HG03565 (cell line): ENCODE measurements around the gene RPL34.

Experiments
- ATAC-seq: cut with Tn5 transposase; IDR thresholded peaks from one replicate; pipeline ENCODE4 v1.9.1; 2021; ENCODE audit warnings: mild to moderate bottlenecking, moderate library complexity; ENCODE audit not compliant: unreplicated experiment

RPL34 gene

DNA sequence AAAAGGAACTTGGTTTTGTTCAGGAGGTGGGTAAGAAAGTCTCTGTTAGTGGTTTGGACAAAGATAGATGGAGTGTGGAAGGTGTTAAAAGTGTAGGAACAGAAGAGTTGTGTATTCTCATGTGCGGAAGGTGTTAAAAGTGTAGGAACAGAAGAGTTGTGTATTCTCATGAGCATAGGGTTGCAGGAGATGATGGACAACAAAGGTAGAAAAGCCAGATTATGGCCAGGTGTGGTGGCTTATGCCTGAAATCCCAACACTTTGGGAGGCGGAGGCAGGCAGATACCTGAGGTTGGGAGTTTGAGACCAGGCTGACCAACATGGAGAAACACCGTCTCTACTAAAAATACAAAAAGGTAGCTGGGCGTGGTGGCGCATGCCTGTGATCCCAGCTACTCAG, 2.5 kb downstream of the RPL34 start:
- no peak for ATAC-seq

DNA sequence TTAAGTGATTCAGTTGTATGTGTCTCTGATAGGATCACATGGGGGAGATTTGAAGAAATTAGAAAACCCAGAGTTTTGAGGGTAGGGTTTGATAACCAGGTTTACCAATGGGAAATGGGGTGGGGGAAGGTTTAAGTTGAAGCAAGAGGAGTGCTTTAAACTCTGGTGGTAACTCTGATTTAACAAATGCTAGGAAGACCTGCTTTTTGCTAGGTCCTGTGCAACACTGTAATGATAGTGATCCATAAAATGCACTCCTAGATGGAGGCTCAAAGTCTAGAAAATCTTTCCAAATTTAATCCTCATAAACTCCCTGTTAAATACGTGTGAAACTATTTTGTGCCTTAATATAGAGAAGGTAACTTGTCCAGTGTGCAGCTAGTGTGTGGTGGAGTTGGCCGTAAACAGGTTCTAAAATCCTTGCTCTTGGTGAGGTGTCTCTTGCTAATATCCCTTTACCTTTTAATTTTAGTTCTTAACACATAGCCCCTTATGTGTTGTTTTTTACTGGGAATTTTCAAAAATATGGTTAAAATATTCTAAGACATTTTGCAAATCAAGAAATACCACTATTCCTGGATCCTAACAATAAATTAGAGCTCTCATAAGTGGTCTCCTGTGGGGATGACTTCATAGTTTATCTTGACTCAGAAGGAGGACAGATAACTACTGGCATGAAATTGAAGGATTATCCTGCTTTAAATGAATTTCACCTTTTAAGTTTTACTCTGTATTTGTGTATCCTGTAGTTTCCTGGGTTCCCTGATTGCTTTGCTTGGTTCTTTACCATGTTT, 4.1 kb downstream of the RPL34 start:
- ATAC-seq: no peak

GRCh38 chr4:108626056-108626455, 5.7 kb downstream of the RPL34 start:
- no peak for ATAC-seq

DNA sequence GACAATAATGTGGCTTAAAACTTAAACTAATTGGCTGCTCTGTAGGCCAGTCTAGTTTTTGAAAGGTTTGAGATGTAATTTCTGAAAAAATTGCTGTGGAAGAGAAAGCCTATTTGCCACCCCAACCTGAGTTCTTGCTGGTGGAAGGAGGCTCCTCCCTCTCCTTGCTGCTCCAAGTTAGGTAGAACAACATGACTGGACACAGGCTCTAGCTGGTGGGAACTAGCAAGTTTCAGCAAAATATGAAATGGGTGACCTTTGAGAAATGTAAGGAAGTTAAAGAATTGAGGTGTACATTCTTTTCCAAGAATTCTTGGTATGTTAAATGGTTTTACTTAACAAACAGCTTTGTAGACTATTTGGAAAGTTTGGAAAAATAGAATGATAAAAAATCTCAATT, 8.0 kb downstream of the RPL34 start:
- no peak for ATAC-seq

DNA sequence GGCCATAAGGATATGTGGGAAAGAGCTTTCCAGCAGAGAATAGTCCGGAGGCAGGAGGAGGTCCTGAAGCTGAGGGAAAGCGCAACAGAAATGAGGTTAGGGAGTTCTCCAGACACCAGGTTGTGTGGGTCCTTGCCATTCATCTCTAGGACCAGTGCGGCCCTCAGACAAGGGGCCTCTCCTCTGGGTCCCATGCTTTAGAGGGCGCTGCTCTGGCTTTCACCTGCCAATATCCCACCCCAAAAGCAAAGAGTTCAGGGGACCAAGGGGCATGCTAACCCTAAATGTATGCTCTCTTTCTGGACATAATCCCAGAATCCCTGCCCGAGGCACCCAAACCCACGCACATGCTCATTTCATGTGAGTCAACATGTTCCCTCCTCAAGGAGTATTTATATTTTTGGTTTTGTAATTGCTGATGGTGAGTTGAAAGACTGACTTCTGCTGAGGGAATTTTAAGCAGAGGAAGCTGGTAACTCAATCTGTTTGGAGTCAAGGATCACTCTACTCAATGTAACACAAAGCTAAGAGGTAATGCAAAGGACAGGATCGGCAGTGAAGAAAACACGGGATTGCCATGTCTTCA, 14.8 kb downstream of the RPL34 start:
- ATAC-seq: no peak

- no peak for ATAC-seq
These were observed 15.9 kb downstream of the RPL34 start for GRCh38 chr4:108636246-108636645.

DNA sequence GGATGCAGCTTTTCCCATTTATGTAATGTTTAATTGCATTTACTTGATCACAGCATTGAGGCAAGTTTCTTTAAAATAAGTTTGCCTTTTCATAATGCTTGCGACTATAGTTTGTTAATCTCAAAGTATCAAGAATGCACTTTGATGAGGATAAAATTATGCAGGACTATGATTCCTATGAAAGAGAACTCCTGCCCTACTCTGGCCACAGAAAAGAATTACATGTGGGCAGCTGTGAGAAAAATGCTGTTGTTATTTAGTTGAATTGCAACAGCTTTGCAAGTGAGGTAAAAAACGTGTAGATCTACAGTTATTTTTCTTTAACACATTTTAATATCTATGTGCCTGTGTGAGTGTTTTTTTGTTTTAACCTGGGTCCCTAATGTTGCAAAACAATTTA, 17.5 kb downstream of the RPL34 start:
- ATAC-seq: no peak

DNA sequence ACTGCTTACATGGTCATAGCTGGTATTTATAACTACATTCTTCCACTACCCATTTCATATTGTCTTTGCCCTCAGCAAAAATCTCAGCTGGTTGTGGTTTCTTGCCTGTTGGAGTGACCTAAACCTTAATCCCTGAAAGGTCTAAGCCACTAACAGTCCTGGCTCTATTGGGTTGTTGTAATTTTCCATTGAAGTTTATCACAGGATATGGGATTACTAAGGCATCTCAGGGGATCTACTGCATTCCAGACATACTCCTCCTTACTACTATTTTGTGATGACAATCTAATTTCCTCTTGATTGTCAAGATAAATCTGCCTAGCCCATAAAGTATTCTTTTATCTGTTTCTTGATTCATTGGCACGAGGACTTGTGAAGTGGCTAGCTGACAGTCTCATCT, 23.9 kb downstream of the RPL34 start:
- no peak for ATAC-seq

DNA sequence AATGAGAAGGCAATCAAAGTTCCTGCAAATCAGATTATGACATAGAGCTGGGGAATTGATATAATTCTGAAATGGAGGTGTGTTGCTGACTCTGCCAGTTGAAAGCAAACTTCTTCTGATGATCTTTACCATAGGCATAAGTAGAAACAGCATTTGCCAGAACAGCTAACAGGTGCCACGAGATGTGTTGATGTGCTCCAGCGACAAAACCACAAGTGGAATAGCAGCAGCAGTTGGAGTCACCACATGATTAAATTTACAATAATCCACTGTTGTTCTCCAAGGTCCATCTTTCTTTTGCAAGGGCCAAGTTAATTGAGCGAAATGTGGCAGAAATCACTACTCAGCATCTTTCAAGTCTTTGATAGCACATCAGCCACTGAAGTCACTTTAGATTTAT, 26.3 kb downstream of the RPL34 start:
- no peak for ATAC-seq

- peak; percentile 18 for ATAC-seq
These were observed 29.5 kb downstream of the RPL34 start for GRCh38 chr4:108649863-108650211.

DNA sequence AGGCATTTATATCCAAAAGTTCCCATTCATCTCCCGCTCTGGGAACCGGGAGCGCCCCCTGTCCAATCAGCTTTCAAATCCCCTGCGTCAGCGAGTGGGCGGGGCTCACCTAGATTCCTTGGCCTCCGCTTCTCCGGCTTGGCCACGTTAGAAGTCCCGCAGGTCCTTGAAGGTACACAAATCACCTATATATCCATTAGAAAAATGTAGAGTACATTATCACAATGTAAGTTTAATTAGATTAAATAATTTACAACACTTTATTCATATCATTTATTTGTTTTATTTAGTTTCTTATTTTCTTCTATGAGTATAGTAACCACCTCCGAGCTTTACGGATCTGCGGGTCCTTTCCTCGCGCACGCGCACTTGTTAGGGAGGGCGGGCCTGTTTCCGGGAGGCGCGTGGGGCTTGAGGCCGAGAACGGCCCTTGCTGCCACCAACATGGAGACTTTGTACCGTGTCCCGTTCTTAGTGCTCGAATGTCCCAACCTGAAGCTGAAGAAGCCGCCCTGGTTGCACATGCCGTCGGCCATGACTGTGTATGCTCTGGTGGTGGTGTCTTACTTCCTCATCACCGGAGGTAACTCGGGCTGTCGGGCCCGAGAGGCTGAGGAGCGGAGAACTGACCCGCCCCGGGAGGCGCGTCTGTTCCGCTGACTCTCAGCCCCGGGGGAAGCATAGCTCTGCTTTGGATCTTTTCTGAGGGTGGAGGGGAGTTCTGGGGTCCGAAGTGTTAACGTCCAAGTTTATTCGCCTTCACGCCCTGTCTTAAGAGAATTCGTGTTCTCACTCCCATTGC, 30.0 kb downstream of the RPL34 start, which contains the start of gene OSTC:
Gene OSTC (plus strand): TSS at position 388 of the 802 bp plus-strand sequence. CDS start 57 bp downstream, at position 445.
- peak; percentile 92 for ATAC-seq

DNA sequence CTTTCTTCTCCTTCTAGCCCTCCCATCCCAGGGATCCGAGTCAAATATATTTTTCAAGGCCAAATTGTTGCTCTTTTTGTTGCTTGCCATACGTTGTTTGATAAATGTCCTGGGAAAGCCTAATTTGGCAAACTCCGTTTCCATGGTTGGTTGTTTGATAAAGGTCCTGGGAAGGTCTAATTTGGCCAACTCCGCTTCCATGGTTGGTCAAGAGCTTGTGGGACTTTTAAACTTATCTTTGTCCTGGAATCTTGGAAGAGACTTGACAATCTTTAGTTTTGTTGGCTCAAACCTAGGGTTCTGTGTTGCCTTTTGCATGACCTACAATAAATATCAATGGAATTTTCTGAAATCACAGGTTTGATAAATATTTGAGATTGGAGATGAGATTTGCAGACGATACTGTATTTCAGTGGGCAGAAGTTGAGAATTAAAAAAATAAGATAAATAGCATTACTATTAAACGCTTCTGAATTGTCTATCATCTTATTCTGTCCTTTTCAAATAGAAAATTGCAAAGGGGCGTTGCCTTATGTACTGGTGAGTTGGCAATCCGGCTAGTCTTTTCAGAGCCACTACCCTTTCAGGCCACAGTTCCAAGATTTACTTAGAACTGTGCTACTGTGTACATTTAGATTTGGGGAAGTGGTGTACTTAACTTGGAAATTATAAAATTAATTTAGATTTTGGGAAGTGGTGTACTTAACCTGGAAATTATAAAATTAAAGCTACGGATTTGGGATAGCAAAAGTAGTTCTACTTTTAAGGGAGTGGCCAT, 30.8 kb downstream of the RPL34 start:
- ATAC-seq: no peak

GRCh38 chr4:108662629-108663028, 42.3 kb downstream of the RPL34 start:
- ATAC-seq: no peak

GRCh38 chr4:108674356-108674977, 54.1 kb downstream of the RPL34 start:
- ATAC-seq: no peak
